Stimulated activated CD8-positive, alpha-beta memory T cell treated with anti-CD3 and anti-CD28 coated beads, Interleukin-4, amount 100 ng/mL, for 4 hours (primary cell): ENCODE results near the gene SVOP.
"Not testable (repeated sequence)": the region's sequence is repeated elsewhere in the genome, so short reads cannot be mapped to it uniquely, and the experiment has no call there.

Source experiments
- DNase-seq, 2 donors: peaks; one replicate each; pipeline ENCODE4 v3.0.0-alpha.2; 2020; ENCODE audit warnings: low read depth in 2 of 2, low spot score in 1 of 2

Gene SVOP

GRCh38 chr12:109033239-109034196 lies 12.7 kb upstream of the SVOP start:
- no peak for DNase-seq

GRCh38 chr12:109029411-109029810 lies 8.5 kb upstream of the SVOP start:
- DNase-seq: no peak

- not testable (repeated sequence) for DNase-seq
Measured at GRCh38 chr12:109028624-109029023, 7.8 kb upstream of the SVOP start.

- DNase-seq: no peak
Measured at GRCh38 chr12:109027767-109028166, 6.9 kb upstream of the SVOP start.

- no peak for DNase-seq
Measured at GRCh38 chr12:109020146-109020795, 597 bp downstream of the SVOP start.

- DNase-seq: no peak
Measured at GRCh38 chr12:109018296-109018695, 2.6 kb downstream of the SVOP start.

GRCh38 chr12:109016978-109017377 lies 3.9 kb downstream of the SVOP start:
- no peak for DNase-seq

GRCh38 chr12:109016016-109016415 lies 4.9 kb downstream of the SVOP start:
- DNase-seq: no peak

- no peak for DNase-seq
Measured at GRCh38 chr12:109014984-109015765, 5.7 kb downstream of the SVOP start.

- DNase-seq: no peak
Measured at GRCh38 chr12:109010259-109010658, 10.6 kb downstream of the SVOP start.

GRCh38 chr12:109009766-109010165 lies 11.1 kb downstream of the SVOP start:
- DNase-seq: no peak

GRCh38 chr12:109004017-109004416 lies 16.9 kb downstream of the SVOP start:
- DNase-seq: no peak

GRCh38 chr12:108996320-108996719 lies 24.5 kb downstream of the SVOP start:
- no peak for DNase-seq

- DNase-seq: no peak
Measured at GRCh38 chr12:108995370-108995992, 25.4 kb downstream of the SVOP start.

GRCh38 chr12:108990103-108990502 lies 30.8 kb downstream of the SVOP start:
- DNase-seq: not testable (repeated sequence)

- no peak for DNase-seq
Measured at GRCh38 chr12:108989376-108989775, 31.5 kb downstream of the SVOP start.

GRCh38 chr12:108985750-108986149 lies 35.1 kb downstream of the SVOP start:
- DNase-seq: no peak

GRCh38 chr12:108983227-108983626 lies 37.6 kb downstream of the SVOP start:
- no peak for DNase-seq

- DNase-seq: no peak
Measured at GRCh38 chr12:108982621-108983219, 38.1 kb downstream of the SVOP start.

GRCh38 chr12:108981835-108982234 lies 39.0 kb downstream of the SVOP start:
- DNase-seq: no peak
